Measurements from ENCODE around the gene CEP78.
A peak's percentile ranks its signal among the peaks of the same experiment; 100 is the strongest.

CEP78 gene

GRCh38 chr9:78289474-78289873 is 53.6 kb downstream of the CEP78 start:
- DNase-seq: no peak

- DNase-seq: no peak
Observed at GRCh38 chr9:78291240-78291925, 55.5 kb downstream of the CEP78 start.

GRCh38 chr9:78292026-78292425 is 56.2 kb downstream of the CEP78 start:
- DNase-seq: no peak

DNA sequence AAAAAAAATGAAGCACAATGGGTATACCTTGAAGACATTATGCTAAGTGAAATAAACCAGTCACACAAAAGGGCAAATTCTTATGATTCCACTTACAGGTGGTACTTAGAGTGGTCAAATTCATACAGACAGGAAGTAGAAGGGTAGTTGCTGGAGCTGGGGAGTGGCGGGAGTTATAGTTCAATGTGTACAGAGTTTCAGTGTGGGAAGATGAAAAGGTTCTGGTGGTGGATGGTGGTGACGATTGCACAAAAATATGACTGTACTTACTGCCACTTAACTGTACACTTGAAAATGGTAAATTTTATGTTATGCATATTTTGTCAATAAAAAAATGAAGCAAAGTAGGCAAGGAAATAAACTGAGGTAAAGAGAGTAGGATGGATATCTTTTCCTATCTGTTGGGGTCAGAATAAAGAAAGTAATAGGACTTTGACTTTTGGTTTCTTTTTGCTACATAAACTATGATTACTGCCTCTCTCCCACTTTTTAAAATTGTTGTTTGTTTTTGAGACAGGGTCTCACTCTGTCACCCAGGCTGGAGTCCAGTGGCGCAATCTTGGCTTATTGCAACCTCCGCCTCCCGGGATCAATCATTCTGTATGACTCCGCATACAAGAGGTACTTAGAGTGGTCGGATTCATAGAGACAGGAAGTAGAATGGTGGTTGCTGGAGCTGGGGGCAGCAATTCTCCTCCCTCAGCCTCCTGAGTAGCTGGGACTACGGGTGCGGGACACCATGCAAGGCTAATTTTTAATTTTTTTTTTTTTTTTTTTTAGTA is 57.0 kb downstream of the CEP78 start:
- DNase-seq: no peak

GRCh38 chr9:78294290-78295176 is 58.7 kb downstream of the CEP78 start:
- DNase-seq: no peak

DNA sequence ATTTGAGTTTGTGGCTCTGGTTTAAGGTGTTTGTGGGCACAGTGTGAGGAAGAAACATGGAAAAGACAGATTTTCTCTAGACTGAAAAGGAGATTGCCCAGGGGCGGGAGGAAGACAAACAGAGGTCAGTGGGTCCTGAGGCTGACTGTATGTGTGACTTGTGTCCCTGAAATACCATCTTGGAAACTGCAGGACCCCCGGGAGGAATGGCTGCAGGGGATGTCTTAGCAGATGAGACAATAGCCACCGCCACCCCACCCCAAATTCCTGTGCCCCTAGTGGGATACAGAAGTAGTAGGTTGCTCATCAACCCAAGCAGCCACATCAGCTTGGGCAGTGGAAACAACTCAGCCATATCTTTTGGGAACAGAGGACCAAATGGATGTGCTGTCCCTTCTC is 59.3 kb downstream of the CEP78 start:
- DNase-seq: no peak

DNA sequence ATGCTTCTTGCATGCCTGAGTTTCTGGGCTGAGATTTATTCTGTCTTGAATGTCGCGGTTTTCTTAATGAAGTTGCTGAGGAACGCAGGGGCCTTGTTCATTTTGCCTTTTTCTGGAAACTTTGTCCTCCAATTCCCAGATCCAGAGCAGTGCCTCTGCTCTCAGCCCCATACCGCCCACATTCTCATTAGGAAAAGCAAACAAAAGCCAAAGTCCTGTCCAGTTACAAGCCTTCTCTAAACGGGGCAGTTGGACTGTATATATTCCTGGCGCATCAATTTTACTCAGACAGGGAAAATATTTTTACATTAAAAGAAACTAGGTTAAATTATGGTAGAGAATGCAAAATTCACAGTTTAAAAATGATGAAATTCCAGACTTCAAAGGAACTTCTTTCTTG is 59.9 kb downstream of the CEP78 start:
- no peak for DNase-seq

GRCh38 chr9:78296201-78296892 is 60.5 kb downstream of the CEP78 start:
- no peak for DNase-seq

GRCh38 chr9:78296893-78297671 is 61.2 kb downstream of the CEP78 start, which contains the start of gene PSAT1:
Gene PSAT1 (plus strand): TSS chr9:78297125. CDS start chr9:78297211, 86 bp downstream.
- DNase-seq: peak; percentile 76

DNA sequence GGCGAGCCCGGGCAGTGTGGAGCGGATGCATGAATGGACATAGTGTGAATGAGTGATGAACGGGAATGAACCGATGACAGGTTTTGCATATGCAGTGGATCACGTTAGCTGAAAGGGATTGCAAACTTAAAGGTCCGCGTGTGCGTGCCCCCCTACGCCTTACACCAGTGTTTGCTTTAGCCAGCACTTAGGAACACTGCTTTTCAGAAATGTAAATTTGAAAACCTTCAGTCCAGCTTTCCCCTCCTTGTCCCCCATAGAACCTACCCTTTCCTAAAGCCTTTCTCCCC is 61.7 kb downstream of the CEP78 start:
- DNase-seq: no peak

DNA sequence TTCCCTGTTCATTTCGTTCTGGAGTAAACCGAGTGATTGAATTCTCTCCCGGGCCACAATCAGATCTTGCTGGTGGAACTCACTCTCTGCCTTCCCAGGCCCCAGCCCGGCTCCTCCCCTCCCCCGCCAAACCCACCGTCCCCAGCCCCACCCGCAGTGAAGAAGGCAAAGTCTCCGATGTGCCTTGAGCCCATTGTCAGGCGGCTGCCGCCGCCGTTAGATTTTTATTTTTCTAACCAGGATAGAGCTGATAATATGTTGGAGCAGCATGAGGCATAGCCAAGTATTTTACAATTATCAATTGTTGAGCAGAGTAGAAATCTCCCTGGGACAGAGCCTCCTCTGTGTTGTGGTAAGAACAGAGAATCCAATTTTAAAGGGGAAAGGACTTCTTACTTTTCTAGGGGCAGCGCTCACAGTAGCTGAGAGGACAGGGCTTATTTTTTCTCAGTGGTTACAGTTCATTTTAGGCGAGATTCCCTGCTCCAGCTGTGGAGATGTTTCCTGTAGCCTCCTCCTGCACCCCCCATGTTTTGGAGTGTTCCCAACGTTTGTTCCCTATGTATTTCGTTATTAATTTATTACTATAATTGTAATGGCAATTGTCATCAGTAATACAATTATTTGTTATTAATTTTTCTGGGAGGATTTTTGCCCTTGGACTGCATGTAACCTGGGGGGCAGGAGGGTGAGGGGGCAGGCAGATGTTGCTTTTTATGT is 62.3 kb downstream of the CEP78 start:
- no peak for DNase-seq

- no peak for DNase-seq
Observed at GRCh38 chr9:78300209-78300608, 64.3 kb downstream of the CEP78 start.

DNA sequence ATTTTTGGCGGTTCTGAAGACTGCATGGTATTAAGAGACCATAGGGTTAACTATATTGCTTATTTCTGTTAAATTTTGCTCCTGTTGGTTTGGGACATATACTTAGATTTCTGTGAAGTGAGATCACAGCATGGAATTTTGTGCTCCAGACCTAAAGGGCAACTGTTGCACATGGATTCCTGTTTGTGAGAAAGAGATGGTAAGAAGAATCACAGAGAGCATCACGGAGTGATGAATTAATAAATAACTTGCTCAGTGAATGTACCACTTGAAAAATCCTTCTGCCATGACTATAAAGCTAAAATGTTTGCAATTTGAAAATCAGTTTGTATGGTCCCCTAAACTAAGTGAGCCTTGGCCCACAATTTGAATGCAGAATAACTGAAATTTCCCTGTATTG is 65.6 kb downstream of the CEP78 start:
- no peak for DNase-seq

DNA sequence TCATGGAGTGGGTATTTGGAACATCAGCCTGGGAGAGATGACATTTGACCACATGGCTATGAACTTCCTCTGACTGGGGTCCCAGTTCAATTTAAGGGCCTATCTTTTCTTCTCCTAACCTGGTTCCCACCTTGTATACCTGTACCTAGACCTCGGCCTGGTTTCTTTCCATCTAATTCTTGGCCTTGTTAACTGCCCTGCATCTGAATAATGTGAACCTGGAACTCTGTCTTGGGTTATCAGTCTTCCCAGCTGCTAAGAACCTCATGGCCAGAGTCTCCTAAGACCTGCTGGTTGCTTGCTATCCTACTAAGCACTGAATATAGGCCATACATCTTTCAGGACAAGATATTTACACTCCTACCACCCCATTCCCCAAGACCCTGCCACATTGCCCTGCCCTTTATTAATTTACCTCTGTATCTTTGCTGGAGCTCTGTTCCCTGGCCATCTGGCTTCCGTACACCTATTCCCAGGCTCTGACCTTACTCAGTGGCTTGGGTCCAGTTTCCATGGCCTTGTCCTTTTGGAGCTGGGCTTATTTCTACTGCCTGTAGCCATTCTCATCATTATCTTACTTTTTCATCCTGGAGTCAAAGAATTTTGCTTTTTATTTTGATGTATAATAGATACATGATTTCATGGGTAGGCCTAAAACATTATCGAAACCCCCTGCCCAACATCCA is 67.6 kb downstream of the CEP78 start:
- no peak for DNase-seq

DNA sequence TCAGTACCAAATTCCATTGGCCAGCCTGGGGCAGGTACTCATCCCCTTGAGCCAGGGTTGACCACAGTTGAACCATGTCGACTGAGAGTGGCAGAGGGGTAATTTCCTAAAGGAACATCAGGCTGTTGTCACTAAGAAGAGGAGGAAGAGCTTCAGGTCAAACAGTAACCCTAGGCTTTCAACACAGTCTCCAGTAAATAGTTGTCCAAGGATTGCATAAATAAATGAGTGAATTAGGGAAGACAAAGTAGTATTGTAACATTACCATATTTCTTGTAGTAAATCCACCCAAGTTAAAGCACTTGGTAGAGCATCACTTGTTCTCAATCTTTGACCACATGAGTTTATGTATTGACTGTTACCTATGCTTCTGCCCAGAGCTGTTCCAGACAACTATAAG is 68.5 kb downstream of the CEP78 start:
- DNase-seq: no peak

DNA sequence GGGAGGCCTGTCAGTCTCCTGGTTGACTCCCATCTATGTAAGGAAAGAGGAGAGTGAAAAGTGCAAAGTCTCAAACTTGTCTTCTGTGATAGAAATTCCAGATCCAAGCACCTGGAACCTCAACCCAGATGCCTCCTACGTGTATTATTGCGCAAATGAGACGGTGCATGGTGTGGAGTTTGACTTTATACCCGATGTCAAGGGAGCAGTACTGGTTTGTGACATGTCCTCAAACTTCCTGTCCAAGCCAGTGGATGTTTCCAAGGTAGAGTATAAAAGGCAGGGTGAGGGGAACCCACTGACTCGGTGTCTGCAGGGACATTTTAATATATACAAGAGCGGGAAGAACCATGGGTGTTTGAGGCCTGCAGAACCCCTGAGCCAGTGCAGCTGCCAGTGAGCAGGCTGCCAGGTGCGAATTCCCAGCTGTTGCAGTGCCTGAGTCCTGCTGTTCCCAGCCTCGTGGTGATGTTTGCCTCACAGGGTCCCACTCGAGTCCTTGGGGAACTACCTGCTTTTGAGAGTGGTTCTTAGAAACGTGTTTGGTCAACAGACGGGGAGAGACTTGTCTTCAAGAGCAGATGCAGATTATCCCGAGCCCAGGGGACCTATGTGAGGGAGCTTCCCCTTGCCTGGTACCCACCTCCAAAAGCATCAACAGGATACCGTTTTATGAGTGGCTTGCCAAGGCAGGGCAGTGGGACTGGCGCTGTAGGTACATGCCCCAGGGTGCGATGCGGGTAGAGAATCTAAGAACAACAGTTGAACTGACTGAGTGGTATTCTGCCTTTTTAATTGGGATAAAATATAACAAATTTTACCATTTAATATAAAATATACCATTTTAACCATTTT is 70.6 kb downstream of the CEP78 start:
- DNase-seq: no peak

- no peak for DNase-seq
Observed at GRCh38 chr9:78307360-78307759, 71.5 kb downstream of the CEP78 start.

GRCh38 chr9:78309066-78309465 is 73.2 kb downstream of the CEP78 start:
- no peak for DNase-seq

- no peak for DNase-seq
Observed at GRCh38 chr9:78311075-78311474, 75.2 kb downstream of the CEP78 start.
